ENCODE data around the gene CDC42.

DNA sequence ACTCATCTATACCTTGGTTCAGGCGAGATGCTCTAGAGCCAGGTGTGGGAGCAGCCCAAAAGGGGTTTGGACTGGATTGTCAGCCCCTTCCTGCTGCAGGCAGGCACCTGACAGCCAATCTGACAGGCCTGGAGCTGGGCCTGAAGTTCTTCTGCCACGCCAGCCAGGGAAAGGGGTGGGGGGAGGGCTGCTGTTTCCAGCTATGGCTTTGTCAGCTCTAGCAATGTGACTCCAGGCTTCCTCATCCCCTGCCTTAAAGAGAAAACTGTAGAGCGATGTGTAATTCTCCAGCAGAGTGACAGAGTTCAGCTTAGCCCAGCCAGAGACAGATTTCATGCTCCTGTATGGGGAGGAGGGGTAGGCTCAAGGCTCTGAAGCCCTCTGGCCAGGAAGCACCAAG is 60.0 kb downstream of the CDC42 start:
- TF ChIP-seq, protein P1, sequence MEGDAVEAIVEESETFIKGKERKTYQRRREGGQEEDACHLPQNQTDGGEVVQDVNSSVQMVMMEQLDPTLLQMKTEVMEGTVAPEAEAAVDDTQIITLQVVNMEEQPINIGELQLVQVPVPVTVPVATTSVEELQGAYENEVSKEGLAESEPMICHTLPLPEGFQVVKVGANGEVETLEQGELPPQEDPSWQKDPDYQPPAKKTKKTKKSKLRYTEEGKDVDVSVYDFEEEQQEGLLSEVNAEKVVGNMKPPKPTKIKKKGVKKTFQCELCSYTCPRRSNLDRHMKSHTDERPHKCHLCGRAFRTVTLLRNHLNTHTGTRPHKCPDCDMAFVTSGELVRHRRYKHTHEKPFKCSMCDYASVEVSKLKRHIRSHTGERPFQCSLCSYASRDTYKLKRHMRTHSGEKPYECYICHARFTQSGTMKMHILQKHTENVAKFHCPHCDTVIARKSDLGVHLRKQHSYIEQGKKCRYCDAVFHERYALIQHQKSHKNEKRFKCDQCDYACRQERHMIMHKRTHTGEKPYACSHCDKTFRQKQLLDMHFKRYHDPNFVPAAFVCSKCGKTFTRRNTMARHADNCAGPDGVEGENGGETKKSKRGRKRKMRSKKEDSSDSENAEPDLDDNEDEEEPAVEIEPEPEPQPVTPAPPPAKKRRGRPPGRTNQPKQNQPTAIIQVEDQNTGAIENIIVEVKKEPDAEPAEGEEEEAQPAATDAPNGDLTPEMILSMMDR (conservative IDR thresholded peaks at IDR 0.05) = no peak
- no peak for TF ChIP-seq ZFX (IDR thresholded peaks at IDR 0.05)

Measured in C4-2B (cell line).